Heart right ventricle (tissue), 16 donors: ENCODE measurements around the gene PLEKHM3. TPM values are rescaled to one million over a fixed set of nuclear protein-coding genes. Genes with fewer than 3 reads are reported as not detected.

Experiments
- ATAC-seq, 8 donors: fragments of 200-7000 bp; cut with Tn5 transposase; one replicate each; pipeline ENCODE4 v1.9.1; 2020; ENCODE audit warnings: mild to moderate bottlenecking in 8 of 8, moderate library complexity in 8 of 8, moderate number of reproducible peaks in 1 of 8
- DNase-seq, 2 donors: peaks; one replicate each; pipeline ENCODE4 v3.0.0-alpha.2; 2020
- H3K27ac ChIP-seq, 10 donors: fragments of 200-600 bp; sonication (generic) in 2 of 10; one replicate each; pipeline versions ENCODE4 v1.5.0 to v1.8.0; 2020 to 2022; ENCODE audit warnings: mild to moderate bottlenecking in 3 of 10
- H3K27me3 ChIP-seq, 7 donors: fragments of 200-600 bp; one replicate each; pipeline ENCODE4 v1.8.0; 2021 to 2022; ENCODE audit warnings: mild to moderate bottlenecking in 2 of 7
- H3K36me3 ChIP-seq, 9 donors: fragments of 200-600 bp; sonication (generic) in 1 of 9; one replicate each; pipeline versions ENCODE4 v1.5.0 to v1.8.0; 2020 to 2022; ENCODE audit warnings: mild to moderate bottlenecking in 2 of 9
- H3K4me1 ChIP-seq, 9 donors: fragments of 200-600 bp; sonication (generic) in 1 of 9; one replicate each; pipeline versions ENCODE4 v1.5.0 to v1.8.0; 2020 to 2022; ENCODE audit warnings: mild to moderate bottlenecking in 4 of 9
- H3K4me3 ChIP-seq, 10 donors: fragments of 200-600 bp; sonication (generic) in 2 of 10; one replicate each; pipeline versions ENCODE4 v1.5.0 to v1.8.0; 2020 to 2022; ENCODE audit warnings: mild to moderate bottlenecking in 7 of 10, moderate library complexity in 2 of 10
- H3K9me3 ChIP-seq, 11 donors: fragments of 200-600 bp in 10 of 11; sonication (generic) in 2 of 11; one replicate each; pipeline versions ENCODE4 v1.5.0 to v1.8.0; 2013 to 2022; ENCODE audit warnings: mild to moderate bottlenecking in 2 of 11, control low read depth in 1 of 11, moderate library complexity in 1 of 11
- WGBS, 2 donors: extraction: QIAGEN DNeasy Blood & Tissue Kit; methylation state at CpG; one replicate each; pipeline ENCODE4 v1.1.7; 2013; ENCODE audit warnings: inconsistent platforms in 1 of 2; 5-methylcytosine and 5-hydroxymethylcytosine counted together
- intact Hi-C, 10 donors: fragments of 100-400 bp; cut with DNase I; formaldehyde crosslinking; loops; one replicate each; pipeline versions ENCODE4 v1.11.1 to v1.14.2; 2022
- polyA plus RNA-seq, 2 donors: library from polyadenylated mRNA; stranded (reverse); fragments of 200-250 nt; gene quantifications; one replicate each; pipeline ENCODE4 v1.2.3, GENCODE V29; 2013
- total RNA-seq, 10 donors: library from RNA; stranded (reverse); fragmentation: NEBNext Ultra II Directional in 3 of 10; extraction: Animal tissue kit (Norgen Biotek cat#: 25700) in 3 of 10; gene quantifications; one replicate each; pipeline versions ENCODE4 v1.2.1 to v1.2.4, GENCODE V29; 2021 to 2023
- TF ChIP-seq, protein P1 (sequence below), 9 donors: fragments of 200-600 bp; sonication (generic) in 2 of 9; IDR thresholded peaks; one replicate each; pipeline versions ENCODE4 v1.5.0 to v1.8.0; 2021 to 2022; ENCODE audit warnings: antibody characterized with exemption in 9 of 9, mild to moderate bottlenecking in 5 of 9, moderate library complexity in 1 of 9
- donor health status: Arrhythmogenic right ventricular cardiomyopathy.
- donor health status: ischemic (EF 13 %, LVEDD 7.1; RV severe dilation, severe dysfunction).
- donor health status: healthy with polysubstance abuse.
- donor health status: DM: no; HTN: yes; CAD: no.
- donor health status: DM: no; HTN: no; CAD: no.
- donor health status: ischemic (EF 25% LVEDD 6.9; RV normal size, moderate dysfunction).
- donor health status: ischemic (EF 25% LVEDD 5.7; RV mildly dilated, moderate dysfunction).
- donor health status: healthy.
- donor health status: DM: yes; HTN: yes; CAD: no.
- donor health status: Ischemic cardiomyopathy.
- donor health status: ischemic (EF 35%, LVEDD 5.7; RV mildly dilated, moderate dysfunction).
- donor health status: nonischemic (EF 11% LVEDD 7.7; RV severe dilation, severe dysfunction).
- donor health status: DM: yes; HTN: yes; CAD: no.
- donor health status: PGD.
- donor health status: ischemic (EF 29% LVEDD 5.4; RV normal size, mild dysfunction).
- donor health status: nonischemic (EF 23%, LVEDD 6.1; RV moderate dilation, normal function).

Gene PLEKHM3
- total and polyA plus RNA-seq, 12 donors = 2.5 to 16.2 (median 14.9) TPM

DNA sequence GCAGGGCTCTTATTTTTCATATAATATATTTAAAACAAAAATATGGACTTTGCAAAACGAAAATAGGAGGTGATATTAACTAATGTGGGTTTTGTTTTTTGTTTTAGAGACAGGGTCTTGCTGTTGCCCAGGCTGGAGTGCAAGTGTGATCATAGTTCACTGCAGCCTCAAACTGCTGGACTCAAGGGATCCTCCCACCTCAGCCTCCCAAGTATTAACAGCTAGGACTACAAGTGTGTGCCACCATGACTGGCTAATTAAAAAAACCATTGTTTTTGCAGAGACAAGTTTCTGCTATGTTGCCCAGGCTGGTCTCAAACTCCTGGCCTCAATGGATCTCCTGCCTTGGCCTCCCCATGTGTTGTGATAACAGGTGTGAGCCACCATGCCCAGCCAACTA, 185.2 kb downstream of the PLEKHM3 start:
- intact Hi-C loops = no loop called here
- ATAC-seq = no peak
- no peak overlapping the region for H3K4me3 ChIP-seq
- DNase-seq = no peak
- TF ChIP-seq, protein P1, sequence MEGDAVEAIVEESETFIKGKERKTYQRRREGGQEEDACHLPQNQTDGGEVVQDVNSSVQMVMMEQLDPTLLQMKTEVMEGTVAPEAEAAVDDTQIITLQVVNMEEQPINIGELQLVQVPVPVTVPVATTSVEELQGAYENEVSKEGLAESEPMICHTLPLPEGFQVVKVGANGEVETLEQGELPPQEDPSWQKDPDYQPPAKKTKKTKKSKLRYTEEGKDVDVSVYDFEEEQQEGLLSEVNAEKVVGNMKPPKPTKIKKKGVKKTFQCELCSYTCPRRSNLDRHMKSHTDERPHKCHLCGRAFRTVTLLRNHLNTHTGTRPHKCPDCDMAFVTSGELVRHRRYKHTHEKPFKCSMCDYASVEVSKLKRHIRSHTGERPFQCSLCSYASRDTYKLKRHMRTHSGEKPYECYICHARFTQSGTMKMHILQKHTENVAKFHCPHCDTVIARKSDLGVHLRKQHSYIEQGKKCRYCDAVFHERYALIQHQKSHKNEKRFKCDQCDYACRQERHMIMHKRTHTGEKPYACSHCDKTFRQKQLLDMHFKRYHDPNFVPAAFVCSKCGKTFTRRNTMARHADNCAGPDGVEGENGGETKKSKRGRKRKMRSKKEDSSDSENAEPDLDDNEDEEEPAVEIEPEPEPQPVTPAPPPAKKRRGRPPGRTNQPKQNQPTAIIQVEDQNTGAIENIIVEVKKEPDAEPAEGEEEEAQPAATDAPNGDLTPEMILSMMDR (IDR thresholded peaks at IDR 0.05) = no peak
- H3K4me1 ChIP-seq = peaks cover 8 to 29% (median 19%) of the 10 kb centered on the region in 9 donors
- H3K27ac ChIP-seq = no peak overlapping the region
- no peaks in the 10 kb centered on the region for H3K9me3 ChIP-seq
- no peaks in the 10 kb centered on the region for H3K27me3 ChIP-seq
- WGBS, 2 donors = 83% methylated on average over 1 of the region's 1 CpG
- no peaks in the 10 kb centered on the region for H3K36me3 ChIP-seq

GRCh38 chr2:207839575-207839974, 185.8 kb downstream of the PLEKHM3 start:
- no peak overlapping the region for H3K4me3 ChIP-seq
- intact Hi-C loops = no loop called here
- WGBS, 2 donors = 96 to 97% methylated on average over 3 of the region's 3 CpGs

DNA sequence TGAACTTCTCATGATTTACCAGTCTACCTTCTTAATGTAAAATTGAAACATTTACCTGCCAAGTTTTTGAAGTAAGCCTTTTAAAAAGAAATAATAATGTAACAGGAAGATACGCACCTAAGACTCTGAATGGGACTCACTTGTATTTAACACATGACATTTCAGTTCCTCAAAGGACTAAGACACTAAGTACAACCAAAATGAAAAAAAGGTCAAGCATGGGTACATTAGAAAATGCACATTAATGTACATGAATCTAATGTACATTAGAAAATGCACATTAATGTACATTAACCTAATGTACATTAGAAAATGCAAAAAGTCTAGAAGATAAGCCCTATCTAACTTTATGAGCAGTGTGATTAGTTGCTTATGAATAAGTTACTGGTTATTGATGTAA, 186.3 kb downstream of the PLEKHM3 start:
- Histone ChIP-seq H3K27me3 (no peaks in the 10 kb centered on the region), H3K27ac (no peak overlapping the region), H3K4me3 (no peak overlapping the region), H3K9me3 (no peaks in the 10 kb centered on the region), H3K4me1 (peaks cover 8 to 29% (median 19%) of the 10 kb centered on the region in 9 donors), H3K36me3 (no peaks in the 10 kb centered on the region)
- DNase-seq (no peak), ATAC-seq (no peak)
- TF ChIP-seq, protein P1 (IDR thresholded peaks at IDR 0.05) = no peak
- 97 to 100% methylated on average over 1 of the region's 1 CpG for WGBS, 2 donors
- intact Hi-C loops = no loop called here

More at GRCh38 chr2:207839575-207839974, 185.8 kb downstream of the PLEKHM3 start:
- no peaks in the 10 kb centered on the region for H3K36me3 ChIP-seq
- ATAC-seq = no peak
- H3K27ac ChIP-seq = no peak overlapping the region
- TF ChIP-seq, protein P1 (IDR thresholded peaks at IDR 0.05) = no peak
- no peaks in the 10 kb centered on the region for H3K27me3 ChIP-seq
- no peak for DNase-seq
- H3K9me3 ChIP-seq = no peaks in the 10 kb centered on the region
- H3K4me1 ChIP-seq = peaks cover 8 to 29% (median 19%) of the 10 kb centered on the region in 9 donors

GRCh38 chr2:207836521-207837133, 188.7 kb downstream of the PLEKHM3 start:
- Histone ChIP-seq H3K9me3 (no peaks in the 10 kb centered on the region), H3K27ac (peak overlapping the region; percentile 5 to 85 (median 71)), H3K4me3 (no peak overlapping the region), H3K4me1 (peaks cover 8 to 29% (median 19%) of the 10 kb centered on the region in 9 donors), H3K36me3 (no peaks in the 10 kb centered on the region), H3K27me3 (no peaks in the 10 kb centered on the region)
- intact Hi-C loops = no loop called here
- ATAC-seq (peak; percentile 86 to 94 (median 92)), DNase-seq (peak; percentile 29 to 48)
- TF ChIP-seq, protein P1 (IDR thresholded peaks at IDR 0.05) = no peak
- WGBS, 2 donors = 10 to 13% methylated on average over 7 of the region's 7 CpGs
